HG02678 (cell line): ENCODE results near the gene RAC3.
"Not testable (repeated sequence)": the region's sequence is repeated elsewhere in the genome, so short reads cannot be mapped to it uniquely, and the experiment has no call there.

ENCODE experiments used
- ATAC-seq: cut with Tn5 transposase; IDR thresholded peaks from one replicate; pipeline ENCODE4 v1.9.1; 2021; ENCODE audit warnings: mild to moderate bottlenecking, moderate library complexity; ENCODE audit not compliant: unreplicated experiment

The RAC3 gene

GRCh38 chr17:82037889-82038195, 6.4 kb downstream of the RAC3 start:
- ATAC-seq = no peak

DNA sequence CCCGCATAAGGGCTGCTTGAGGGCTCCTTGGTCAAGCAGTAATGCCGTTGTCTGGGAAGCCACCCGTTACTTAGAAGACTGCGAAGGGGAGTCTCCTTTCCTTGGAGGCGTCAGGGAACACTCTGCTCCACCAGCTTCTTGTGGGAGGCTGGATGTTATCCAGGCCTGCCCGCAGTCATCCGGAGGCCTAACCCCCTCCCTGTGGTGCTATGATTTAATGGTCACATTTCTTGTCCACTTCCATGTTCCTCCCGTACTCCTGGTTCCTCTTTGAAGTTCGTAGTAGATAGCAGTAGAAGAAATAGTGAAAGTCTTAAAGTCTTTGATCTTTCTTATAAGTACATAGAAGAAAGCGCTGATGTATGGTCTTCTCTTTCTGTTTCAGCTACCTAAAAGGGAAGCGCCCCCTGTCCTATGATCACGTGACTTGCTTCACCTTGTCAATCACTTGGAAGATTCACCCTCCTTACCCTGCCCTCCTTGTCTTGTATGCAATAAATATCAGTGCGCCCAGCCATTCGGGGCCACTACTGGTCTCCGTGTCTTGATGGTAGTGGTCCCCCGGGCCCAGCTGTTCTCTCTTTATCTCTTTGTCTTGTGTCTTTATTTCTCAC, 7.4 kb downstream of the RAC3 start:
- ATAC-seq = not testable (repeated sequence)

DNA sequence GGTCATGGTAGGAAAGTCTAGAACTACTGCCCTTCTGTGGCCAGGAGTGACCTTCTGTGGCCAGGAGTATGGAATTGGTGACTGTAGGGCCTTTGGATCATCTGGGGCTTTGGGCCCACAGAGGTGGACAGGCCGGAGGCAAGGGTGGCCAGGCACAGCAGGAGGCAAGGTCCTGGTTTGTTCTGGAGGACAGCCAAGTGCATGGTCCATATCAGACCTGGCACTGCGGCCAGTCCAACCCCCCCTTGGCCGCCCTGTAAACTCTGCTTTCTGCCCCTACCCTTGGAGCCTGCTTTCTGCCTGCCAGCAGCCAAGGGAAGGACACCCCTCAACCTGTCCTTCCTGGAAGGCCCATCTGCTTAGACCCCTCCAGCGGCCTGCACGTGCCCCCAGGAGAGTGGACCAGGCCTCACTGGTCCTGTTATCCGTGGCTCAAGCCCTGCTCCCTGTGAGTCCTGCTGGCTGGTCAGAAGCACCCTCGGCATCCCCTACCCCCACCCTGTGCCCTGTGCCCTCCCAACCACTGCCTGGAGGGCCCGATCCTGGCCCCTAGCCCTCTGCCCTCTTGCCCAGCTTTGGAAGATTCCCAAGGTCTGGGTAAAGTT, 8.3 kb downstream of the RAC3 start:
- no peak for ATAC-seq

- no peak for ATAC-seq
These were observed 9.8 kb downstream of the RAC3 start for GRCh38 chr17:82041144-82041814.

GRCh38 chr17:82042649-82043048, 11.2 kb downstream of the RAC3 start:
- ATAC-seq = no peak

GRCh38 chr17:82043507-82043906, 12.0 kb downstream of the RAC3 start:
- ATAC-seq = no peak

DNA sequence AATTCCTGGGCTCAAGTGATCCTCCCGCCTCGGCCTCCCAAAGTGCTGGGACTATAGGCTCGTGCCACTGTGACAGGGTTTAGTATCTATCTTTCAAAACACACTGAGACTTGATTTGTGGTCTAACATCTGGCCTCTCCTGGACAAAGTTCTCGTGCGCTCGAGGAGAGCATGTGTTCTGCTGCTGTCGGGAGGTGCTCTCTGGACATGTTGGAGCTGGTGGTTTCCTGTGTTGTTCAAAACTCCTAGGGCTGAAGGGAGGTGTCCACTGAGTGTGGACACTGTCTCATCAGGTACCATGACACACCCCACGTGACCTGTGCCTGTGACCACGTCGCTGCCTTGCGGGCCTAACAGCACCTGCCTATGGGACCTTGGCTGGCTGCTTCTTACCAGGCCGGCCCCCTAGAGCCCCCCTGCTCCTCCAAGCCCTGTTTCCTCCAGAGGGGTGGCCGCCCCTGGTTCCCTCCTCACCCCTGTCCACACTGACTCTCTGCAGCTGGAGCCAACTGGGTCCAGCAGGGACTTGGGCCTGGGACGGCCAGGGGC, 14.5 kb downstream of the RAC3 start:
- ATAC-seq = no peak

DNA sequence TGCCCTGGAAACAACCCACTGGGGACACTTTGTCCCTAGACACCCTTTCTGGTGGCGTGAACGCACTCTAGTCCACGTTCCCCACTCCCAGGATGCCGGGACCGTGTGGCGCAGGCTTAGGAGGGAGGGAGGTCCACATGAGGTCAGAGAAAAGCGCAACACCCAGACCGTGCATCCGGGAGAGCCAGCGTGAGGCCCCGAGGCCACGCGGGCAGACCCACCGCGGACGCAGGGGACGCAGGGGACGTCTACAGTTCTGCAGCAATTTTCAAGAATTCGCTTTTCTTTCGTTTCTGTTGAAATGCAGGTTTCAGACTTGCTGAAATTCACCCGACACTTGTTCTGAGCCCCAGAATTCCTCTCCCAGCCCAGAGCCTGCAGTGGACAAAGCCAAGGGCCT, 15.4 kb downstream of the RAC3 start:
- ATAC-seq = no peak

DNA sequence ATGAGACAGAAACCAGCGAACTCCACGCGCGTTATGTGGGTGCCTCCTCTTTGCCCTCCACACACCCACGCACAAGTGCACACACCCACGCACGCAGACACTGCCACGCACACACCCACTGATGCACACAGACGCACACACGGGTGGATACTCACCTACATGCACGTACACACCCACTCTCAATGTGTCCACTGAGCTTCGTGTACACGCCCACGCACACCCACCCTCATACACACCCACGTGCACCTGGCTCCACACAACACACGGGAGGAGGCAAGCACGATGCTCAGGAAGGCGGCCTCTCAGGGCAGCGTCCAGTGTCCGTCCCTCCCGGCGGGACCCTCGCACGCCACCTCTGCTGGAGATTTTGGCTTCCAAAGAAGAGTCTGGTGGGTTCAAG, 15.9 kb downstream of the RAC3 start:
- no peak for ATAC-seq

DNA sequence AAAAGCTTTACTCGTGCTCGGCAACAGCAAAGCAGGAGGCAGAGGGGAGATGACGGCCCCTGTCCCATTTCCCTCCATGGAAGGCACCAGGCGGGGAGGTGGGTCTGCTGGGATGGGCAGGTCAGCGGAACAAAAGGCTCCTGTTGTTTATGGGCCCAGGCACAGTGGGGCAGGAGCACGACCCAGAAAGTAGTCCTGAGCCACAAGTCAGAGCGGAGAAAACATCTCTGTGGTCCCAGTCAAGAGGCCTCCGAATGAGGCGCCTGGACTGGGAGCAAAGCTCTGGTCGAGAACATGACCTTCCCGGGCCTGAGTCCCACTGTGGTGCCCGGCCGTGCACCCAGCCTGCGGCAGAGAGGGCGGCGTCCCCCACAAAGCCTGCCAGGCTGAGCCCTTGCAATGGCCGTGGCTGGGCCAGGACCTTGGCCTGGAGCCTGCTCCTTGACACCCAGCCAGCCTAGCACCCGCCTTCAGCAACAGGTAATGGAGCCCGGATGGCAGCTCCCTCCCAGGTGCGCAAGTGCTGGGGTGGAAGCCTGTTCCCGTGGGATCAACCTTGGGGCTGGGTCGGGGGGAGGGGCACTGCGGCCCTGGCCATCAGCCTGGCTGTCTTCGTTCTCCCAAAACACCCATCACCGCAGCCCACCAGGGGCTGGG, 16.6 kb downstream of the RAC3 start:
- ATAC-seq = no peak

DNA sequence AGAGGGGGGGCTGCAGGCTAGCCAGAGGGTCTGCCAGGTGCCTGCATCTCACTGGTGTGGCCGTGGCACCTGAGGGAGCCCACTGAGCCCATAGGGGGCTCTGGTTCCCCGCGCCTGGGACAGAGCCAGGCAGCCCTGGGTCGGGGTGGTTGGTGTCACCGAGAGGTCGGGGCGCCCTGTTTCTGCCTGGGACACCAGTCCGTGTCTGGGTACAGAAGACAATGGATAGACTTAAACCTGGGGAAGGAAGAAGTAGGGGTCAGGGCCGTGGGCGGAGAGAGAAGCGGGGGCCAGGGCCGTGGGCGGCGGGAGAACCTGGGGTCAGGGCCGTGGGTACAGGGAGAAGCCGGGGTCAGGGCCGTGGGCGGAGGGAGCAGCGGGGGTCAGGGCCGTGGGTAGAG, 17.1 kb downstream of the RAC3 start:
- ATAC-seq = no peak

DNA sequence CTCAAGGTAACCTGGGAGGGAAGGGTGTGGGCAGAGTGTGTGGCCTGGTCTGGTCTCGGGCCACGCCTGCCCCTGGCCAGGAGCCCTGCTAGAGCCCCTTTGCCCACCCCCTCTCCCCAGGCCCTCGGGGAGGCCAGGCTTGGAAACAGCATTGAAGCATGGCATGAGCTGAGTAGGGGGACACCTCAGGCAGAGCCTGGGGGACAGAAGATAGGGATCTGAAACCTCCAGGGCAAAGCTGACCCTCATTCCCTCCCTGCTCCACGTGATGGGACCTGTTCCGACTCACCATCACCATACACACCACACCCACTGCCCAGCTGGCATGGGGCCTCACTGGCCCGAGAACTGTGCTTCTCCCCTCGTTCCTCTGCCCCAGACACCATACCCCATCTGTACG, 17.6 kb downstream of the RAC3 start:
- ATAC-seq = no peak

GRCh38 chr17:82049521-82049971, 18.1 kb downstream of the RAC3 start:
- ATAC-seq = no peak

DNA sequence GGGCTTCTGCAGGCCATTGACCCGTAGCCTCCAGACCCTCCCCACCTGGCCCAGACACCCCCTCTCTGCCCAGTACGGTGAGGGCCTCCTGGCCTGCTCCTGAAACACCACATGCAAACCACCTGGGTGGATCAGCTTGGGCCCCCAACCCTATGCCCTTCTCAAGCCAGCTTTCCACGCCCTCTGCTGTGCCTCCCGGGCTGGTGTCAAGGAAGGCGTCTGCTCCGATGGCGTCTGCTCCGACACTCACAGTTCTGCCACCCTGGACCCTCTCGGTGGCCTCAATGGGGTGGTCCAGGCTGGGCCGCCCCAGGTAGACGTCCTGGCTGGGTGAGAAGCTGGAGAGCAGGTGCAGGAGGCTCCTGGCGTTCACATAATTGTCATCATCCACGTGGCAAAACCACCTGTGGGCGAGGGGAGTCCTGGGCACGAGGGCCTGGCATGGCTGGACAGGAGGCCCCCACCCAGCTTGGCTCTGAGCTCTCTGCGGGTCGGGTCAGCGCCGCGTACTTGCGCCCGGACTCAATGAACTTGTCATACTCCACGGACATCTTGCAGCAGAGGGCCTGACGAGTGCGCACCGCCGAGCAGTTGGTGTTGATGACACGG, 18.8 kb downstream of the RAC3 start:
- no peak for ATAC-seq

GRCh38 chr17:82050761-82051641, 19.5 kb downstream of the RAC3 start:
- no peak for ATAC-seq

- no peak for ATAC-seq
These were observed 20.5 kb downstream of the RAC3 start, which contains the start of the genes GPS1 and RFNG for GRCh38 chr17:82051776-82052637. GPS1 (plus strand) TSS chr17:82051898; CDS start chr17:82051932, 34 bp downstream. RFNG (minus strand) TSS chr17:82051811; CDS start chr17:82051766, 45 bp downstream.

GRCh38 chr17:82052638-82053059, 21.2 kb downstream of the RAC3 start:
- ATAC-seq = no peak

DNA sequence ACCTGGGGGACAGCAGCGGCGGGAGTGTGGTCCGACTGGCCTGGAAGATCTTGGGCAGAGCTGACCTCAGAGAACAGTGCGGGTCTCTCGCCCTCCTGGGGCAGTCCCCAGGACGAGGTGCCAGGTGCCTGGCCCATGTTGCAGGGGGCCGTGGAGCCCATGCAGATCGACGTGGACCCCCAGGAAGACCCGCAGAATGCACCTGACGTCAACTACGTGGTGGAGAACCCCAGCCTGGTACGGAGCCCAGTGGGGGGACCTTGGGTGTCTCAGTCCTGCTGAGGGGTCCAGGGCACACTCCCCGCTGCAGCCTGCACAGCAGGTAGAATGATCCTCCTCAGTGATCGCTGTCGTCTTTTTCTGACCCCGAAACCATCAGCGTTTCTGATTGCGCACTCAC, 21.7 kb downstream of the RAC3 start:
- ATAC-seq = no peak

GRCh38 chr17:82053556-82054263, 22.2 kb downstream of the RAC3 start:
- no peak for ATAC-seq
